Lung (tissue), 12 donors: Measurements from ENCODE around the gene CYRIA. TPM values are rescaled to one million over a fixed set of nuclear protein-coding genes. Genes with fewer than 3 reads are reported as not detected.

Experiments
- ATAC-seq: fragments of 200-7000 bp; cut with Tn5 transposase; one replicate; pipeline ENCODE4 v1.9.1; 2020; ENCODE audit warnings: moderate number of reproducible peaks; ENCODE audit not compliant: insufficient read depth, low FRiP score
- DNase-seq, 3 donors: peaks; one replicate each; pipeline ENCODE4 v3.0.0-alpha.2; 2013 to 2017
- H3K27ac ChIP-seq, 2 donors: one replicate each; pipeline ENCODE4 v1.5.1; 2013; ENCODE audit warnings: mild to moderate bottlenecking in 2 of 2, moderate library complexity in 2 of 2, control low read depth in 1 of 2, inconsistent platforms in 1 of 2, low read depth in 1 of 2, low read length in 1 of 2
- H3K27me3 ChIP-seq, 3 donors: one replicate each; pipeline ENCODE4 v1.5.1; 2013; ENCODE audit warnings: low read length in 2 of 3; ENCODE audit not compliant: control insufficient read depth in 3 of 3, insufficient read depth in 3 of 3
- H3K36me3 ChIP-seq, 4 donors: one replicate each; pipeline ENCODE4 v1.5.1; 2013; ENCODE audit warnings: low read length in 4 of 4, mild to moderate bottlenecking in 1 of 4, moderate library complexity in 1 of 4; ENCODE audit not compliant: control insufficient read depth in 4 of 4, insufficient read depth in 4 of 4
- H3K4me1 ChIP-seq, 5 donors: one replicate each; pipeline ENCODE4 v1.5.1; 2013; ENCODE audit warnings: low read length in 5 of 5, mild to moderate bottlenecking in 2 of 5, moderate library complexity in 1 of 5; ENCODE audit not compliant: control insufficient read depth in 5 of 5, insufficient read depth in 5 of 5
- H3K4me3 ChIP-seq: one replicate; pipeline ENCODE4 v1.5.1; 2013; ENCODE audit warnings: mild to moderate bottlenecking, control low read depth, moderate library complexity
- H3K9ac ChIP-seq, 2 donors: one replicate each; pipeline ENCODE4 v1.5.1; 2013; ENCODE audit warnings: low read length in 2 of 2, control low read depth in 1 of 2; ENCODE audit not compliant: insufficient read depth in 1 of 2
- H3K9me3 ChIP-seq, 4 donors: one replicate each; pipeline ENCODE4 v1.5.1; 2013; ENCODE audit warnings: low read length in 3 of 4, mild to moderate bottlenecking in 1 of 4, moderate library complexity in 1 of 4; ENCODE audit not compliant: control insufficient read depth in 4 of 4, insufficient read depth in 3 of 4
- CTCF ChIP-seq: IDR thresholded peaks from 2 replicates; pipeline ENCODE4 v1.5.1; 2012; ENCODE audit warnings: mild to moderate bottlenecking; ENCODE audit errors: control extremely low read depth, extremely low read depth
- WGBS, 2 donors: extraction: QIAGEN DNeasy Blood & Tissue Kit; methylation state at CpG; one replicate each; pipeline ENCODE4 v1.1.7; 2013; 5-methylcytosine and 5-hydroxymethylcytosine counted together
- polyA plus RNA-seq, 2 donors: library from polyadenylated mRNA; stranded (reverse); fragments of 200-250 nt; gene quantifications; one replicate each; pipeline ENCODE4 v1.2.1, GENCODE V29; 2013
- total RNA-seq, 2 donors: library from RNA; depleted of rRNA in 1 of 2; stranded (reverse); fragments of >200 nt in 1 of 2; gene quantifications; one replicate each; pipeline ENCODE4 v1.2.1, GENCODE V29; 2014 to 2021
- donor health status: control.
- donor health status: control.
- donor health status: Bipolar disorder and iron deficiency.
- donor health status: healthy.
- donor health status: DM: yes; HTN: yes; CAD: no.

CYRIA gene
- total and polyA plus RNA-seq, 4 donors = 4.3 to 23.6 (median 16.6) TPM

- H3K9me3 ChIP-seq = no peaks in the 10 kb centered on the region
- no peak for TF ChIP-seq CTCF
- H3K4me3 ChIP-seq = no peak overlapping the region
- ATAC-seq = no peak
- no peaks in the 10 kb centered on the region for H3K36me3 ChIP-seq
- no peak overlapping the region for H3K9ac ChIP-seq
- WGBS, 2 donors = 78 to 82% methylated on average over 4 of the region's 4 CpGs
- peak overlapping the region in 1 of 2 donors; percentile 17 for H3K27ac ChIP-seq
- no peaks in the 10 kb centered on the region for H3K27me3 ChIP-seq
- no peak for DNase-seq
- H3K4me1 ChIP-seq = peaks cover 11 to 59% (median 28%) of the 10 kb centered on the region in 5 donors
Observed at GRCh38 chr2:16653799-16654198, 11.8 kb downstream of the CYRIA start.

GRCh38 chr2:16653083-16653375 lies 12.6 kb downstream of the CYRIA start:
- TF ChIP-seq CTCF = no peak
- ATAC-seq (no peak), DNase-seq (no peak)
- no peaks in the 10 kb centered on the region for H3K27me3 ChIP-seq
- no peak overlapping the region for H3K9ac ChIP-seq
- H3K27ac ChIP-seq = peak overlapping the region in 1 of 2 donors; percentile 70
- no peaks in the 10 kb centered on the region for H3K9me3 ChIP-seq
- WGBS, 2 donors = 68 to 91% methylated on average over 2 of the region's 2 CpGs
- peaks cover 11 to 54% (median 26%) of the 10 kb centered on the region in 5 donors for H3K4me1 ChIP-seq
- H3K36me3 ChIP-seq = no peaks in the 10 kb centered on the region
- no peak overlapping the region for H3K4me3 ChIP-seq

- Histone ChIP-seq H3K4me1 (peaks cover 11 to 49% (median 26%) of the 10 kb centered on the region in 5 donors), H3K36me3 (no peaks in the 10 kb centered on the region), H3K27me3 (no peaks in the 10 kb centered on the region), H3K9ac (peak overlapping the region in 1 of 2 donors; percentile 16), H3K9me3 (no peaks in the 10 kb centered on the region), H3K27ac (peak overlapping the region in 1 of 2 donors; percentile 70), H3K4me3 (no peak overlapping the region)
- DNase-seq (peak; percentile 53 to 89 (median 74)), ATAC-seq (peak; percentile 22)
- 35 to 64% methylated on average over 8 of the region's 8 CpGs for WGBS, 2 donors
- no peak for TF ChIP-seq CTCF
Observed at GRCh38 chr2:16652296-16653082, 13.1 kb downstream of the CYRIA start.
